ENCODE data around the gene CD22. TPM values are rescaled to one million over a fixed set of nuclear protein-coding genes. Genes with fewer than 3 reads are reported as not detected.

The CD22 gene
- total and polyA plus RNA-seq, 2 donors = 1.6 to 8.8 TPM

GRCh38 chr19:35392742-35393715 is 64.0 kb downstream of the CD22 start:
- 70% methylated on average over 5 of the region's 5 CpGs for WGBS
- H3K4me3 ChIP-seq (ENCODE audit: low read depth, low read length) = no peak overlapping the region
- no peak overlapping the region for H3K27ac ChIP-seq (ENCODE audit: low read depth)
- no peaks in the 10 kb centered on the region for H3K36me3 ChIP-seq (ENCODE audit: insufficient read depth)
- H3K4me1 ChIP-seq (ENCODE audit: insufficient read depth) = no peaks in the 10 kb centered on the region
- DNase-seq (ENCODE audit: extremely low spot score) = no peak

GRCh38 chr19:35395382-35396199 is 66.6 kb downstream of the CD22 start:
- Histone ChIP-seq H3K4me3 (ENCODE audit: low read depth, low read length) (no peak overlapping the region), H3K36me3 (ENCODE audit: insufficient read depth) (no peaks in the 10 kb centered on the region), H3K27ac (ENCODE audit: low read depth) (no peak overlapping the region), H3K4me1 (ENCODE audit: insufficient read depth) (no peaks in the 10 kb centered on the region)
- DNase-seq (ENCODE audit: extremely low spot score) = no peak
- WGBS = 42% methylated on average over 19 of the region's 19 CpGs

GRCh38 chr19:35396240-35396885 is 67.4 kb downstream of the CD22 start:
- H3K4me3 ChIP-seq (ENCODE audit: low read depth, low read length) = no peak overlapping the region
- H3K27ac ChIP-seq (ENCODE audit: low read depth) = no peak overlapping the region
- 94% methylated on average over 14 of the region's 14 CpGs for WGBS
- DNase-seq (ENCODE audit: extremely low spot score) = no peak
- no peaks in the 10 kb centered on the region for H3K4me1 ChIP-seq (ENCODE audit: insufficient read depth)
- H3K36me3 ChIP-seq (ENCODE audit: insufficient read depth) = no peaks in the 10 kb centered on the region

Other genes starting within 250 kb of the CD22 start
- gene FXYD3, start 213.4 kb upstream of the CD22 start, total RNA-seq = 62.3 TPM
- 170 TPM for gene FXYD3, start 213.4 kb upstream of the CD22 start, polyA plus RNA-seq
- gene LGI4, start 194.1 kb upstream of the CD22 start, total RNA-seq = 5.9 TPM
- gene LGI4, start 194.1 kb upstream of the CD22 start, polyA plus RNA-seq = 48.4 TPM
- 26.9 TPM for gene FXYD1, start 190.4 kb upstream of the CD22 start, total RNA-seq
- 121 TPM for gene FXYD1, start 190.4 kb upstream of the CD22 start, polyA plus RNA-seq
- 0.26 TPM for gene FXYD7, start 185.9 kb upstream of the CD22 start, total RNA-seq
- gene FXYD7, start 185.9 kb upstream of the CD22 start, polyA plus RNA-seq = 0.57 TPM
- gene FXYD5, start 174.5 kb upstream of the CD22 start, total RNA-seq = 6.6 TPM
- 105 TPM for gene FXYD5, start 174.5 kb upstream of the CD22 start, polyA plus RNA-seq
- gene FAM187B, start 100.4 kb upstream of the CD22 start, total RNA-seq = not detected
- not detected for gene FAM187B, start 100.4 kb upstream of the CD22 start, polyA plus RNA-seq
- 4.2 TPM for gene LSR, start 80.2 kb upstream of the CD22 start, total RNA-seq
- 27.9 TPM for gene LSR, start 80.2 kb upstream of the CD22 start, polyA plus RNA-seq
- gene USF2, start 60.2 kb upstream of the CD22 start, total RNA-seq = 27.4 TPM
- 142 TPM for gene USF2, start 60.2 kb upstream of the CD22 start, polyA plus RNA-seq
- gene HAMP, start 46.7 kb upstream of the CD22 start, total RNA-seq = not detected
- 0.19 TPM for gene HAMP, start 46.7 kb upstream of the CD22 start, polyA plus RNA-seq
- 6.1 TPM for gene MAG, start 37.0 kb upstream of the CD22 start, total RNA-seq
- 0.20 TPM for gene MAG, start 37.0 kb upstream of the CD22 start, polyA plus RNA-seq
- gene FFAR1, start 18.7 kb downstream of the CD22 start, total RNA-seq = not detected
- not detected for gene FFAR1, start 18.7 kb downstream of the CD22 start, polyA plus RNA-seq
- 0.16 TPM for gene FFAR3, start 29.3 kb downstream of the CD22 start, total RNA-seq
- 0.68 TPM for gene FFAR3, start 29.3 kb downstream of the CD22 start, polyA plus RNA-seq
- gene GPR42, start 41.9 kb downstream of the CD22 start, total RNA-seq = not detected
- gene GPR42, start 41.9 kb downstream of the CD22 start, polyA plus RNA-seq = 0.14 TPM
- gene FFAR2, start 119.1 kb downstream of the CD22 start, total RNA-seq = 0.69 TPM
- 0.05 TPM for gene FFAR2, start 119.1 kb downstream of the CD22 start, polyA plus RNA-seq
- gene KRTDAP, start 161.3 kb downstream of the CD22 start, total RNA-seq = not detected
- gene KRTDAP, start 161.3 kb downstream of the CD22 start, polyA plus RNA-seq = not detected
- gene DMKN, start 184.5 kb downstream of the CD22 start, total RNA-seq = 10.7 TPM
- 17.5 TPM for gene DMKN, start 184.5 kb downstream of the CD22 start, polyA plus RNA-seq
- gene SBSN, start 199.1 kb downstream of the CD22 start, total RNA-seq = not detected
- gene SBSN, start 199.1 kb downstream of the CD22 start, polyA plus RNA-seq = 0.15 TPM
- gene GAPDHS, start 204.3 kb downstream of the CD22 start, total RNA-seq = not detected
- not detected for gene GAPDHS, start 204.3 kb downstream of the CD22 start, polyA plus RNA-seq
- 57.0 TPM for gene TMEM147, start 216.4 kb downstream of the CD22 start, total RNA-seq
- gene TMEM147, start 216.4 kb downstream of the CD22 start, polyA plus RNA-seq = 141 TPM
- not detected for gene ATP4A, start 234.5 kb downstream of the CD22 start, total RNA-seq
- not detected for gene ATP4A, start 234.5 kb downstream of the CD22 start, polyA plus RNA-seq